NCI-H748 treated with DMSO at 0.1 percent for 48 hours (cell line): ENCODE data around the gene CCDC15.
"Not testable (repeated sequence)": the region's sequence is repeated elsewhere in the genome, so short reads cannot be mapped to it uniquely, and the experiment has no call there.

ENCODE experiments used
- DNase-seq: peaks from one replicate; lab custom pipeline; 2025; lab: John Stamatoyannopoulos, UW

The CCDC15 gene

GRCh38 chr11:125001079-125001778, 47.2 kb downstream of the CCDC15 start:
- no peak for DNase-seq

GRCh38 chr11:125001849-125002248, 47.8 kb downstream of the CCDC15 start:
- DNase-seq = no peak

GRCh38 chr11:125005491-125005890, 51.5 kb downstream of the CCDC15 start:
- no peak for DNase-seq

GRCh38 chr11:125016413-125016812, 62.4 kb downstream of the CCDC15 start:
- DNase-seq = no peak

- no peak for DNase-seq
These were observed 66.3 kb downstream of the CCDC15 start for GRCh38 chr11:125020342-125020741.

- no peak for DNase-seq
These were observed 68.5 kb downstream of the CCDC15 start for GRCh38 chr11:125022551-125022950.

GRCh38 chr11:125025968-125026367, 72.0 kb downstream of the CCDC15 start:
- DNase-seq = no peak

- DNase-seq = not testable (repeated sequence)
These were observed 75.4 kb downstream of the CCDC15 start for GRCh38 chr11:125029431-125029830.

- DNase-seq = no peak
These were observed 82.9 kb downstream of the CCDC15 start for GRCh38 chr11:125036933-125037332.

- no peak for DNase-seq
These were observed 95.3 kb downstream of the CCDC15 start for GRCh38 chr11:125049164-125049792.

- DNase-seq = no peak
These were observed 98.0 kb downstream of the CCDC15 start for GRCh38 chr11:125052047-125052446.

- no peak for DNase-seq
These were observed 99.2 kb downstream of the CCDC15 start for GRCh38 chr11:125053167-125053566.

- no peak for DNase-seq
These were observed 101.2 kb downstream of the CCDC15 start for GRCh38 chr11:125055107-125055715.

- not testable (repeated sequence) for DNase-seq
These were observed 102.1 kb downstream of the CCDC15 start for GRCh38 chr11:125056111-125056510.

- no peak for DNase-seq
These were observed 103.1 kb downstream of the CCDC15 start for GRCh38 chr11:125056931-125057692.

- DNase-seq = no peak
These were observed 103.7 kb downstream of the CCDC15 start for GRCh38 chr11:125057693-125058016.

GRCh38 chr11:125061281-125061680, 107.3 kb downstream of the CCDC15 start:
- DNase-seq = no peak

- DNase-seq = no peak
These were observed 108.4 kb downstream of the CCDC15 start for GRCh38 chr11:125062218-125062930.

GRCh38 chr11:125062931-125063428, 109.0 kb downstream of the CCDC15 start, which contains the start of gene SLC37A2:
Gene SLC37A2, plus strand, starts transcription at chr11:125063305. Its CDS starts 63 bp downstream, at chr11:125063368.
- no peak for DNase-seq

- no peak for DNase-seq
These were observed 109.5 kb downstream of the CCDC15 start for GRCh38 chr11:125063429-125064043.

- no peak for DNase-seq
These were observed 110.1 kb downstream of the CCDC15 start for GRCh38 chr11:125064070-125064469.
